GM21737 (cell line): ENCODE results near the gene SH3RF3.

Source experiments
- ATAC-seq: cut with Tn5 transposase; IDR thresholded peaks from one replicate; pipeline ENCODE4 v1.9.1; 2021; ENCODE audit warnings: mild to moderate bottlenecking, moderate library complexity; ENCODE audit not compliant: unreplicated experiment

SH3RF3 gene

GRCh38 chr2:109345653-109346480 lies 216.9 kb downstream of the SH3RF3 start:
- no peak for ATAC-seq

GRCh38 chr2:109346601-109347228 lies 217.7 kb downstream of the SH3RF3 start:
- no peak for ATAC-seq

- no peak for ATAC-seq
These were observed 218.6 kb downstream of the SH3RF3 start for GRCh38 chr2:109347626-109348025.

- ATAC-seq = no peak
These were observed 219.2 kb downstream of the SH3RF3 start for GRCh38 chr2:109348190-109348589.

DNA sequence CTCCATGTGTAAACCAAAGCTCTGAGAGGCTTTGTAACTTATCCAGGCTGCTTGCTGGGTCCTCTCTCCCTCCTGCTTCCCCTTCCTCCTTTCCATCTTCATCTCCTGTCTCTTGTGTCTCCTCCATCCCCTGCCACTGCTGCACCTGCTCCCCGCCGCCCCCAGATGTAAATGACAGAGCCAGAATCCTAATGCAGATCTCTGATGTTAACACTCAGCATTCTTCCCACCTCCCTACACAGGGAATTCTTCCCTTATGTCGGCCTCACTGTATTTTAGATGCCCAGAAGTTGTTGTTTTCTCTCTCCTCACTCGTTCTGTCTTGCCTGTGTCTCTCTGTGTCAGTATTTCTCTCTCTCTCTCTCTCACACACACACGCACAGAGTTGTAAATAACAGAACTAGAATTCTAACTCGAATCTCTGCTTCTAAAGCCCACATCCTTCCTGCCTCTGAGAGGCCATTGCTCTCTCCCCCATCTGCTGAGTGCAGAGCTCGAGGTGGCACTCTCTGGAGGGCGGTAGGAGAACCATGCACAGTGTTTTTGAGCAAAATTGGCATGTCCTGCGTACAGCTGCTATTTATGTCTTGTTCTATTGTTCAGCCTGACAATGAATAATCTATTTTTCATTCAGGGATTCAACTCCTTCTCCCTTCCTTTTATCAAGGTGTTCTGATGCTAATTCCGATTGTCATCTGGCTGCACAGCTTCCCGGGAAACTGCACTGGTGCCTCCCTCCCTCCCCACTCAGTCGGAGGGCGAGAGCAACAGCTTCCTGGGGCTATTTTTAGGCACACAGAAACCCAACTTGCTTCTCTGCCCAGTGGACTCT lies 219.9 kb downstream of the SH3RF3 start:
- peak; percentile 76 for ATAC-seq

GRCh38 chr2:109349503-109350465 lies 220.8 kb downstream of the SH3RF3 start:
- ATAC-seq = no peak

DNA sequence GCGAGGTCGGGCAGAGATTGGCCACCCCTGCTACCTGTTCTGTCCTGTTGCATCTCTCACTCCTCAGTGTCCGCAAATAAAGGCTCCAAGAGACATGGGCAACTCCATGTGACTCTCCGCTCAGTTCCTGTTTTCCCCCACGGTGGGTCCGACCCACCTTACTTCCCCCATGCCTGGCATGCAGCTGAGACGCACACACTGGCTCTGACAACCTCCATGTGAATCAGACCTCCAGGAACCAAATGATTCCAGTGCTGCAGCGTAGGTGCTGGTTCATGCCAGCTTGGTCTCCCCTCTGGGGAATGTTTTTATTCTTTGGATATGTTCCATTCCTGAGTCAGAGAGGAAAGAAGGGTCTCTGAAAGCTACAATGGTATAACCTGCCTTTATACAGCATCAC lies 221.5 kb downstream of the SH3RF3 start:
- no peak for ATAC-seq

DNA sequence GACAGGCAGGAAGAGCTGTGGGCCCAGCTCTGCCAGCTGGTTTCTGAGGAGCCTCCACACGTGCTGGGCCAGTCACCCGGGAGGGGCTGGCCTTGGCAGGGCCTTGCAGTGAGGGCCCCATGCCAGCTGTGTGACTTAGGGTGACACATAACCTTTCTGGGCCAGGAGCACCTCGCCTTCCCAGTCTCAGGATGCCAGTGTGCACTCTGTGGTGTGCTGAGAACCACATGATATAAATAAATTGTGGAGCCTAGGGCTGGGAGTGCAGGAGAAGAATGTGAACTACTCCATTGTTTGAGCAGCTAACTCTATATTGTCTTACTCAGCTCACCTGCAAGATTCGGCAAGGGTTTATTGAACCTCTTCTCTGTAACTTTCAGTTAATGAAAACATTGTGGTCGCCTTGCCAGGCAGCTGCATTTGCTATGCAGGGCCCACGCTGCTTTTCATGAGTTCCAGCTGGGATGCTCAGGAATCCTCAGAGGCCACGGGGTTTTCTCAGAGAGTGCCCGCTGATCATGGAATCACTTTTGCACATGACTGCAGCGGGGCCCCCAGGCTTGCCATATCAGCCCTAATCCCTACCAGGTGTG lies 222.3 kb downstream of the SH3RF3 start:
- ATAC-seq = no peak

- ATAC-seq = no peak
These were observed 223.3 kb downstream of the SH3RF3 start for GRCh38 chr2:109352056-109352897.

- no peak for ATAC-seq
These were observed 224.1 kb downstream of the SH3RF3 start for GRCh38 chr2:109352898-109353689.

DNA sequence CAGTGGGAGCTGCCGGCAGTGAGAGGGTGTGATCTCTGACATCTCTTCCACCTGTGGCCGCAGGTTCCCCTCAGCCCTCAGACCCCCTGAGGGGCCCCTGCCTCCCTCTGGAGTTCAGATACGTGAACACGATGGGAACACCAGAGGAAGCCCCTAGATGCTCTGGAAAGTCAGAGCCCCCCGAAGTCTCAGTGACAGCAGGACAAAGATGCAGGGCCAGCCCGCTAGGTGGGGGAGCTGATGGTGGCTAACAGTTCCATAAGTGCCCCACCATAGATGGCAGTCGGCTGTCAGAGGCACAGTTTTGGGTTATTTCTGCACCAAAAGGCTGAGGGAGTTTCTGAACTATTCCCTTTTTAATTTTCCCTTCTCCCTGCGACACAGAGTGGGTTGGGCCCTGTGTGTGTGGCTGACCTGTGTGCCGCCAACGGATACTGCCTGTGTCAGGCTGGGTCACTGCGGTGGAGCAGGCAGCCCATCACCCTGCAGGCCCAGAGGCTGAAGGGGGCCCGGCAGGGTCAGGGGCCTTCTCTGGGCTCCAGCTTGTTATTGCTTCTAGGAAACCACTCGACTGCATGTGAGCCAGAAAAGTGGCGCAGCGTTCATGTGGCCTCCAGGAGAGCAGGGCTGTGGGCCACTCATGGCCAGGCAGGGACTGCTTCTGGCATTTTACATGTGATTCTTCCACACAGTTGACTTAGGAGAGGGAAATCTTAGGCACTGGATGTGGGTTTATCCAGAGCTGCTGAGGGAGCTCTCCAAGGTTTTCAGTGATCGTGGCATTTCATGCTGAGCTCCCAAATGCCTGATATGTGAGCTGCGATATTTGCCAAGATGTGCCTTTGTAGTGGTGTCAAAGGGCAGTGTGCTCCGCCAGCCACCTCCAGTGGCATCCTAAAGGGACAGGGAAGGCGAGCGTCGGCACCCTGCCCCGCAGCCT lies 225.1 kb downstream of the SH3RF3 start:
- no peak for ATAC-seq

- no peak for ATAC-seq
These were observed 226.3 kb downstream of the SH3RF3 start for GRCh38 chr2:109355192-109355843.

DNA sequence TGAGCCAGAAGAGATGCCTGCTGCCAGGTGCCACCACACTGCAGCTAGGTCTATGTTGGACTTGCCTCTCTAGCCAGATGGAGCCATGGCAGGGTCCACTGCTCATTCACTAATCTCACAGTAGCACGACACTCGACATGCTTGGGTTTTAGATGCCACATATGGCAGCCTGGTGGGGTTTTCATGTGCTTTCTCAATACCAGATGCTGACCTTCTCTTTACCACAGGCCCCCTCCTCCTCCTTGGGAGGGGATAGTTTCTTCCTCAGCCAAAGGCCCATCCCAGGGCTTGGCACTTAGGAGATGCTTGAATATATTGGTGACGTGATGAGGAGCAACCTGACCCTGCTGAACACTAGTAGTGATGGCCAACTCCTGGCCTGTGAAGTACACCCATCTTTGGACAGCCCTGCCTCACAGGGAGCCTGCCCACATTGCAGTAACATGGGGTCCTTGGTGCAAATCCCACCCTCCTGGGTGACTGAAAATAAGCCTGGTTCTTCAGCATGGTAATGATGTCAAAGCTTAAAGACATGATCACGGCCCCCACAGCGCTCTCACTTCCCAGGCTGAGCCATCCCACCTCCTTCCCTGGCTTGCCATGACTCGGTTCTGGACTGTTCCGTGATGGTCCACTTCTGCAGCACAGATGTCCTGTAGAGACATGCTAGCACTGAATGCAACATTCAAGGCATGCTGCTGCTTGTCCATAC lies 227.5 kb downstream of the SH3RF3 start:
- ATAC-seq = no peak

GRCh38 chr2:109364217-109364616 lies 235.2 kb downstream of the SH3RF3 start:
- ATAC-seq = no peak

GRCh38 chr2:109365131-109365530 lies 236.1 kb downstream of the SH3RF3 start:
- no peak for ATAC-seq

DNA sequence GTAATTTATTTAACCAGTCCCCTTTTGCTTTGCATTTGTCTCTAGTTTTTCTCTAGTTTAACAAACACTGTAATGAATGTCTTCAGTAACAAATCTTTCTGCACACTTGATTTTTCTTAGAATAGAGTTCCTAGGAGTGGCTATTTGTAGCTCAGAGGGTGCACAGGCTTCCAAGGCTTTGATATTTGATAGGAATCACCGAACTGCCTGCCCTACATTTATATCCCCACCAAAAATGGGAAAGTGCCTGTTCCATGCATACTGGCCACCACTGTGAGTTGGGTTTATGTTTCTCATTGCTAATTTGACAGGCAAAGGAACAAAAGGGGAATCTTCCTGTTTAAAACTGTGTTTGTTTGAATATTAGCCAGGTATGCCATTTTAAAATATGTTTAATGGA lies 238.7 kb downstream of the SH3RF3 start:
- no peak for ATAC-seq
